HEK293 (cell line): ENCODE data around the gene RFX2.

Source experiments
- CTCF ChIA-PET: fragments of 350-600 bp; formaldehyde crosslinking; extraction: SDS; loops from one replicate; lab custom pipeline; 2021; ENCODE audit warnings: antibody characterized with exemption; lab: Yijun Ruan, JAX
- POLR2A ChIA-PET: fragments of 300-600 bp; formaldehyde crosslinking; extraction: SDS; loops from one replicate; lab custom pipeline; 2020; ENCODE audit warnings: antibody characterized with exemption, inconsistent platforms; lab: Yijun Ruan, JAX
- H3K27ac ChIP-seq: fragments of 200-500 bp; sonication (Bioruptor generic); 2 replicates; pipeline ENCODE4 v1.5.1; 2014; ENCODE audit warnings: low read depth, low read length, control low read depth, inconsistent platforms; ENCODE audit errors: extremely low read depth
- H3K36me3 ChIP-seq, 2 experiments: fragments of 200-500 bp in 1 of 2; sonication (Bioruptor generic) in 1 of 2; 1 replicate in 1 of 2; 2 replicates in 1 of 2; pipeline ENCODE4 v1.5.1; 2014 to 2017; ENCODE audit warnings: inconsistent platforms in 2 of 2, low read length in 2 of 2; ENCODE audit not compliant: control insufficient read depth in 2 of 2, insufficient read depth in 1 of 2
- H3K4me1 ChIP-seq: fragments of 200-500 bp; sonication (Bioruptor generic); 2 replicates; pipeline ENCODE4 v1.5.1; 2014; ENCODE audit warnings: mild to moderate bottlenecking, low read length, inconsistent platforms; ENCODE audit not compliant: control insufficient read depth, insufficient read depth
- H3K4me3 ChIP-seq: 2 replicates; pipeline ENCODE4 v1.5.1; 2011; ENCODE audit warnings: low read depth, mild to moderate bottlenecking, control low read depth, low read length, moderate library complexity
- H3K9me3 ChIP-seq: fragments of 200-500 bp; sonication (Bioruptor generic); 2 replicates; pipeline ENCODE4 v1.5.1; 2014; ENCODE audit warnings: low read depth, low read length, inconsistent platforms; ENCODE audit not compliant: control insufficient read depth, insufficient read depth
- AEBP2 ChIP-seq: fragments of 450-650 bp; formaldehyde crosslinking; IDR thresholded peaks from 2 replicates; pipeline ENCODE4 v1.5.1; 2016; ENCODE audit warnings: missing biosample characterization, missing genetic modification characterization, borderline replicate concordance
- EGR2 ChIP-seq: fragments of 450-650 bp; formaldehyde crosslinking; IDR thresholded peaks from 2 replicates; pipeline ENCODE4 v1.5.1; 2016; ENCODE audit warnings: low read depth, missing biosample characterization, missing genetic modification characterization
- ELK4 ChIP-seq: IDR thresholded peaks from 2 replicates; pipeline ENCODE4 v1.6.1; 2011; ENCODE audit warnings: mild to moderate bottlenecking, low read depth, low read length, borderline replicate concordance
- GLI4 ChIP-seq: fragments of 450-650 bp; formaldehyde crosslinking; IDR thresholded peaks from 2 replicates; pipeline ENCODE4 v1.5.1; 2016; ENCODE audit warnings: missing biosample characterization, missing genetic modification characterization
- INSM2 ChIP-seq: fragments of 450-650 bp; formaldehyde crosslinking; IDR thresholded peaks from 2 replicates; pipeline ENCODE4 v1.5.1; 2016; ENCODE audit warnings: missing biosample characterization, missing genetic modification characterization
- KLF1 ChIP-seq: fragments of 450-650 bp; formaldehyde crosslinking; IDR thresholded peaks from 2 replicates; pipeline ENCODE4 v1.5.1; 2016; ENCODE audit warnings: missing biosample characterization, missing genetic modification characterization
- KLF8 ChIP-seq: fragments of 450-650 bp; formaldehyde crosslinking; IDR thresholded peaks from 2 replicates; pipeline ENCODE4 v1.5.1; 2016; ENCODE audit warnings: missing biosample characterization, missing genetic modification characterization
- OSR2 ChIP-seq: fragments of 450-650 bp; formaldehyde crosslinking; IDR thresholded peaks from 2 replicates; pipeline ENCODE4 v1.5.1; 2016; ENCODE audit warnings: missing biosample characterization, missing genetic modification characterization
- ZBTB49 ChIP-seq: fragments of 450-650 bp; formaldehyde crosslinking; IDR thresholded peaks from 2 replicates; pipeline ENCODE4 v1.5.1; 2016; ENCODE audit warnings: missing biosample characterization, missing genetic modification characterization, low read depth
- ZNF121 ChIP-seq: fragments of 450-650 bp; formaldehyde crosslinking; IDR thresholded peaks from 2 replicates; pipeline ENCODE4 v1.5.1; 2016; ENCODE audit warnings: missing biosample characterization, missing genetic modification characterization
- ZNF175 ChIP-seq: fragments of 450-650 bp; formaldehyde crosslinking; IDR thresholded peaks from 2 replicates; pipeline ENCODE4 v1.5.1; 2016; ENCODE audit warnings: missing biosample characterization, missing genetic modification characterization
- ZNF266 ChIP-seq: fragments of 450-650 bp; formaldehyde crosslinking; IDR thresholded peaks from 2 replicates; pipeline ENCODE4 v1.5.1; 2016; ENCODE audit warnings: missing biosample characterization, missing genetic modification characterization, low read depth
- ZNF280D ChIP-seq: fragments of 450-650 bp; formaldehyde crosslinking; IDR thresholded peaks from 2 replicates; pipeline ENCODE4 v1.5.1; 2016; ENCODE audit warnings: missing biosample characterization, missing genetic modification characterization
- ZNF335 ChIP-seq: fragments of 450-650 bp; formaldehyde crosslinking; conservative IDR thresholded peaks from 2 replicates; pipeline ENCODE4 v1.5.1; 2016; ENCODE audit warnings: missing biosample characterization, missing genetic modification characterization
- ZNF473 ChIP-seq: fragments of 450-650 bp; formaldehyde crosslinking; IDR thresholded peaks from 2 replicates; pipeline ENCODE4 v1.5.1; 2017; ENCODE audit warnings: missing biosample characterization, missing genetic modification characterization
- ZNF544 ChIP-seq: fragments of 450-650 bp; formaldehyde crosslinking; IDR thresholded peaks from 2 replicates; pipeline ENCODE4 v1.5.0; 2017; ENCODE audit warnings: missing biosample characterization, missing genetic modification characterization
- ZNF580 ChIP-seq: fragments of 450-650 bp; formaldehyde crosslinking; IDR thresholded peaks from 2 replicates; pipeline ENCODE4 v1.5.1; 2016; ENCODE audit warnings: missing biosample characterization, missing genetic modification characterization
- ZNF701 ChIP-seq: fragments of 450-650 bp; formaldehyde crosslinking; IDR thresholded peaks from 2 replicates; pipeline ENCODE4 v1.5.1; 2016; ENCODE audit warnings: missing biosample characterization, missing genetic modification characterization
- ZSCAN16 ChIP-seq: fragments of 450-650 bp; formaldehyde crosslinking; IDR thresholded peaks from 2 replicates; pipeline ENCODE4 v1.5.1; 2016; ENCODE audit warnings: missing biosample characterization, missing genetic modification characterization

Gene RFX2

GRCh38 chr19:5993201-5993600, 117.1 kb downstream of the RFX2 start (continued):
- no peak for TF ChIP-seq INSM2 (tag by site-specific recombination)

GRCh38 chr19:5992756-5993155, 117.5 kb downstream of the RFX2 start:
- 0 out of 2 replicates have a peak, but pooled peaks have one; percentile 18 for TF ChIP-seq ZNF335 (tag by site-specific recombination)
- no peak for TF ChIP-seq ZNF544 (tag by site-specific recombination)
- H3K27ac ChIP-seq = no peak overlapping the region
- H3K4me3 ChIP-seq = no peak overlapping the region
- ChIA-PET POLR2A (no interaction called here), CTCF (interaction anchor here (0.7 to 2.3 kb wide), 3 partner anchors 12 to 29 kb away, joined by 4 to 13 read pairs (median 7); no protein-coding TSS in a partner anchor)
- H3K9me3 ChIP-seq = no peaks in the 10 kb centered on the region
- H3K36me3 ChIP-seq = no peaks in the 10 kb centered on the region
- H3K4me1 ChIP-seq = no peaks in the 10 kb centered on the region

GRCh38 chr19:5991244-5991838, 119.0 kb downstream of the RFX2 start:
- Histone ChIP-seq H3K4me1 (no peaks in the 10 kb centered on the region), H3K9me3 (no peaks in the 10 kb centered on the region), H3K36me3 (no peaks in the 10 kb centered on the region), H3K27ac (no peak overlapping the region), H3K4me3 (no peak overlapping the region)
- CTCF ChIA-PET = interaction anchor here (3.1 to 8.4 kb wide), 3 partner anchors 22 to 187 kb away, joined by 20 to 146 read pairs (median 63); partner anchors contain the start of gene NRTN
- POLR2A ChIA-PET = no interaction called here
- TF ChIP-seq ZNF580 (peak; percentile 57; the same call in 1 of the 2 replicates), ZNF280D (peak; percentile 84; the same call in 1 of the 2 replicates), ZNF121 (tag by site-specific recombination) (no peak), OSR2 (no peak), ZSCAN16 (no peak), KLF8 (peak; percentile 41; the same call in 1 of the 2 replicates), AEBP2 (tag by site-specific recombination) (no peak), ZNF473 (tag by site-specific recombination) (no peak), ZNF175 (tag by site-specific recombination) (no peak)

GRCh38 chr19:5990289-5990797, 120.0 kb downstream of the RFX2 start:
- POLR2A ChIA-PET = interaction anchor here (0.6 to 1.7 kb wide), 4 partner anchors 11 to 102 kb away, joined by 3 to 12 read pairs (median 4); partner anchors contain the start of gene RANBP3
- Histone ChIP-seq H3K27ac (no peak overlapping the region), H3K4me1 (no peaks in the 10 kb centered on the region), H3K36me3 (no peaks in the 10 kb centered on the region), H3K9me3 (no peaks in the 10 kb centered on the region), H3K4me3 (no peak overlapping the region; the same call in 1 of the 2 replicates)
- CTCF ChIA-PET = interaction anchor here (0.8 to 8.4 kb wide), 7 partner anchors 11 to 186 kb away, joined by 5 to 146 read pairs (median 14); partner anchors contain the start of gene NRTN
- TF ChIP-seq ELK4 (no peak), EGR2 (tag by site-specific recombination) (peak; percentile 69; the same call in 1 of the 2 replicates), KLF1 (peak; percentile 48; the same call in 1 of the 2 replicates), ZNF266 (tag by site-specific recombination) (no peak), ZNF701 (tag by site-specific recombination) (no peak), ZBTB49 (tag by site-specific recombination) (no peak), GLI4 (tag by site-specific recombination) (no peak)
